Measurements from ENCODE around the gene GADD45B. TPM values are rescaled to one million over a fixed set of nuclear protein-coding genes. Genes with fewer than 3 reads are reported as not detected.
"Not testable (repeated sequence)": the region's sequence is repeated elsewhere in the genome, so short reads cannot be mapped to it uniquely, and the experiment has no call there.

Gene GADD45B
- total RNA-seq, 1 donor from 2014 or later = 4.7 TPM

DNA sequence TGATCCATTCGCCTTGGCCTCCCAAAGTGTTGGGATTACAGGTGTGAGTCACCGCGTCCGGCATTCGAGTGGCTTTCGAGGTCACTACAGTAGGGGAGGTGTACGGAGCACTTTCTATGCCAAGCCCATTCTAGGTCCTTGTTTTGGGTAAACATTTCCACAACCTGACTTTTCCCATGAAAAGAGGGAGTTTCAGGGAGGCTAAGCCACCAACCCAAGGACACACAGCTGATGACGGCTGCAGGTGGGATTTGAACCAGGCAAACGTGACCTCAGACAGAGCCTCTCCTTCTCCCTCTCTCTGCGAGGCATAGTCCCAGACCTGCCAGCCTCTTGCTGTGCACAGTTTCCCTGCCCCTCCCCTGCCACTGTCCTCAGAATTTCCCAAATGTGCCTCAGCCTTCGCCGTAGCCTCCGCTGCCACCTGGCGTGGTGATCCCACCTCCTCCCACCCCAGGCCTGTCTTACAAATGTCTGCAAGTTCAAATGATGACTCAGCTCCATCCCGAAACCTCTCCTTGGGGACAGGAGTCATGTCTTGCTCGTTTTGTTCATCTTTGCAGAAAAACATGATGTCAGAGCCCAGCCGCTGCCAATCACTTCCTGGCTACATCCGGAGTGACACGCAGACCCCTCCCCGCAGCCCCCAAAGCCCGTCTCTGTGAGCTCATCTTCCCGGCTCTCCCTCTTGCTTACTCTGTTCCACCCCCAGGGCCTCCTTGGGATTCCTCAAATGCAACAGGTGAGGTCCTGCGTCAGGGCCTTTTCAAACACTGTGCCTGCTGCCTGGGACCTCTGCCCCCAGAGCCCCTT is 6.6 kb upstream of the GADD45B start:
- DNase-seq = no peak

DNA sequence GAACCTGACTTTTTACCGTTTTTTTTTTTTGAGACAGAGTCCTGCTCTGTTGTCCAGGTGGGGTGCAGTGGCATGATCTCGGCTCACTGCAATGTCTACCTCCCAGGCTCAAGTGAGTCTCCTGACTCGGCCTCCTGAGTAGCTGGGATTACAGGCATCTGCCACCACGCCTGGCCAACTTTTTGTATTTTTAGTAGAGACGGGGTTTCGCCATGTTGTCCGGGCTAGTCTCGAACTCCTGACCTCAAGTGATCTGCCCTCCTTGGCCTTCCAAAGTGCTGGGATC is 6.1 kb upstream of the GADD45B start:
- not testable (repeated sequence) for DNase-seq

DNA sequence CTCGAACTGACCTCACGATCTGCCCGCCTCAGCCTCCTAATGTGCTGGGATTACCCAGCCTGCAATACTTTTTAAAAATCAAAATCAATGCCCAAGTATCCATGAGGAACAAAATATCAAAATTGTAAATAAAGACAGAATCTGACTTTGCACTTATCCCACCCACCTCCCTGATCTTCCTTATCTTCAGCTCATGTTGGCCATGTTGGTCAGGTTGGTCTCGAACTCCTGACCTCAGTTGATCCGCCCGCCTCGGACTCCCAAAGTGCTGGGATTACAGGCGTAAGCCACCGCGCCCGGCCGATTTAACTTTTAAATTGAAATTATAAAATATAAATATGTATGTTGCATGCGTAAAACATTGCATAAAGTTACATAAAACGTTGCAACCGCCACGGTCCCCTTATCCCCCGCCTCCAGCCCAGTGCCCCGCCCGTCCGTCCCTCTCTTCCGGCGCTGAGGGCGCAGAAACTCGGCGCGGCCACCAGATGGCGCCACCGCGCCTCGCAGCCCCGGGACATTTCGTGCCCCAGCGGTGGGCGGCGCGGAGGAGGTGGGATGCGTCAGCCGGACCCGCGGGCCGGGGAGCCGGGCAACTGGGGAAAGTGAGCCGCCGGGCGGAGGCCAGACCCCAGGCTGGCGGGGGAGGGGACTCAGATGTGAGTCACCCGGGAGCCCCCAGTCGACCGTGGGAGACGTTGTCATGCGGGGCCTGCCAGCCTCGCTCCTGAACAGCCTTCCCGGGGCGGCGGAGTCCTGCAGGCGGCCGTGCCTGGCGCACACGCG is 1.5 kb upstream of the GADD45B start:
- DNase-seq = peak; percentile 77

DNA sequence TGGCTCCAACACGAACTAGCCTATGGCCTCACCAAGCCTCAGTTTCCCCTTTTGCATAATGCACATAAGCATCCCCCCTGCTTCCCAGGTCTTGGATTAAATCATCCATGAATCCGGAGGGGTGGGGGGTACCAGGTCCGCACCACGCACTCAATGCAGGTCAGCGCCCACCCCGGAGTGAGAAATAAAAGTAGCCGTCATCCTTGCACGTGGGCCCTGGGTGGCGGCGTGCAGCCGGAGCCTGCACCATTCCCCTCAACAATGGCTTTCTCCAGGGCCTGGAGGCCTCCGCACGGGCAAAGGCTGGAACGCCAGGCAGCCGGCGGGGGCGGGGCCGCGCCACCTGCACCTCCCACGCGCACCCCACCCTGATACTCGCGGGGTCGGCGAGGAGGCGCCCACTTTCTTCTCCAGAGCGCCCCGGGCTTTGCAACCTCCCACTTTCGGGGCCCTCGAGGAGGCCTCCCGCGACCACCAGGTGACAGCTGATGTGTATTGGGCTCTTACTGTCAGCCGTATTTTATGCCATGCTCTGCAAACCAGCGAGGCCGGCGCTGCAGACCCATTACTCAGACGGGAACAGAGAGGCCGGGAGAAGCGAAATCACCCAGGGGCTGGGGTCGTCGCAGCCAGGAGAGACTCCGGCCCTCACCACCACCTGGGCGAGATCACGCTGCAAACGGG is 767 bp upstream of the GADD45B start:
- DNase-seq = peak; percentile 53

DNA sequence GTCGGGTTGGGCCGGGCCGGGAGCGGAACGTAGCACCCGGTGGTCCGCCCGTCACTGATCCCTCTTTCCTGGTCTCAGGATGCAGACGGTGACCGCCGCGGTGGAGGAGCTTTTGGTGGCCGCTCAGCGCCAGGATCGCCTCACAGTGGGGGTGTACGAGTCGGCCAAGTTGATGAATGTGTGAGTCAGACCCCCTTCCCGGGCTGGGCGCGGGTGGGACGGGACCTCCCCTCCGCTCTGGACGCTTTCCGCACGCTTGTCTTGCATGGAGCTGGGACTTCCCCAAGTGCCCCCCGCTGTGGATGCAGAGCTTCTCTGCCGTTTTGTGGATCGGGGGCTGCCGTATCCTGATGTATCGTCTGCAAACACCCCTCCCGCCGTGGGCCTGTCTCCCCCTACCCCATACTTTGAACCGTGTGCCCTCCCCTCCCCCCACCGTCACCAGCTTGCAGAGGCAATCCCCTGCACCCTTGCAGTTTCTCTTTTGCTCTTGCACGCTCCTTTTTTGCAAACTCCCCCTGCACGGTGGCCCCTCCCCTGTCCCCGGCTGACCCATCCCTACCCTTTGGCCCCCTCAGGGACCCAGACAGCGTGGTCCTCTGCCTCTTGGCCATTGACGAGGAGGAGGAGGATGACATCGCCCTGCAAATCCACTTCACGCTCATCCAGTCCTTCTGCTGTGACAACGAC is 669 bp downstream of the GADD45B start:
- peak; percentile 46 for DNase-seq

DNA sequence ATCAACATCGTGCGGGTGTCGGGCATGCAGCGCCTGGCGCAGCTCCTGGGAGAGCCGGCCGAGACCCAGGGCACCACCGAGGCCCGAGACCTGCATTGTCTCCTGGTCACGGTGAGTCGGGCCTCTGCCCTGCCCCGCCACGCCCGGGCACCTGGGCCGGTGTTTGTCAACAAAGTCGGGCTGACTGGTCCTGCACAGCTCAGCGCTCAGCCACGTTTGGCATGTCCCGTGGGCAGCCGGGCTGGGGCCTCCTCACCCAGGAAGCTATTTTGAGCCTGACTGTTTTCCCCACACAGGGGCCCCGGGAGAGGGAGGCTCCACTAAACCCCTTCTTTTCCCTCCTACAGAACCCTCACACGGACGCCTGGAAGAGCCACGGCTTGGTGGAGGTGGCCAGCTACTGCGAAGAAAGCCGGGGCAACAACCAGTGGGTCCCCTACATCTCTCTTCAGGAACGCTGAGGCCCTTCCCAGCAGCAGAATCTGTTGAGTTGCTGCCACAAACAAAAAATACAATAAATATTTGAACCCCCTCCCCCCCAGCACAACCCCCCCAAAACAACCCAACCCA is 1.3 kb downstream of the GADD45B start:
- no peak for DNase-seq

DNA sequence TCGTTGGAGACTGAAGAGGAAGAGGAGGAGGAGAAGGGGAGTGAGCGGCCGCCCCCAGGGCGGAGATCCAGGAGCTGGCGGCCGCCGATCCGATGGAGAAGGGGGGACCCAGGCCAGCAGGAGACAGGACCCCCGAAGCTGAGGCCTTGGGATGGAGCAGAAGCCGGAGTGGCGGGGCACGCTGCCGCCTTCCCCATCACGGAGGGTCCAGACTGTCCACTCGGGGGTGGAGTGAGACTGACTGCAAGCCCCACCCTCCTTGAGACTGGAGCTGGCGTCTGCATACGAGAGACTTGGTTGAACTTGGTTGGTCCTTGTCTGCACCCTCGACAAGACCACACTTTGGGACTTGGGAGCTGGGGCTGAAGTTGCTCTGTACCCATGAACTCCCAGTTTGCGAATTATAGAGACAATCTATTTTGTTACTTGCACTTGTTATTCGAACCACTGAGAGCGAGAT is 1.8 kb downstream of the GADD45B start:
- DNase-seq = no peak

DNA sequence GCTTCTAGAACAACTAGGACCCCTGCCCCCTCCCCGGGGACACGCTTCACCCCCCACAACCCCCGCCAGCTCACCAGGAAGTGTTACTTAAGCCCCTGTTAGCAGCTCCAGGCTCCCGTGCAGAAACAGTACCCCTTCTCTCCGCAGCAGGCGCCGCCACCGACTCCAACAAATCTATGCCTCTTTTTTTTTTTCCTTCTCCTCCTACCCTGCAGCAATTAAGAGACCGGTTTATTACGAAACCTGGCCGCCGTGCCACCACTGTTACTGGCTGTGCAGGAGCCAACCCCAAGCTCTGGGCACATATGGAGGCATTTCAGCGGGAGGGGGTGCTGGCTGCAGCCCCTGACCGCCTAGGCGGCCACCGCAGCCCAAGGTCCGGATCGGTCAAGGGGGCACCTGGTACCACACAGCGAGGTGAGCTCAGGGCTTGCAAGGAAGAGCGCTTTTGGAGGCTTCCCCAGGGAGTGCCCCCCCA is 2.4 kb downstream of the GADD45B start:
- DNase-seq = no peak

DNA sequence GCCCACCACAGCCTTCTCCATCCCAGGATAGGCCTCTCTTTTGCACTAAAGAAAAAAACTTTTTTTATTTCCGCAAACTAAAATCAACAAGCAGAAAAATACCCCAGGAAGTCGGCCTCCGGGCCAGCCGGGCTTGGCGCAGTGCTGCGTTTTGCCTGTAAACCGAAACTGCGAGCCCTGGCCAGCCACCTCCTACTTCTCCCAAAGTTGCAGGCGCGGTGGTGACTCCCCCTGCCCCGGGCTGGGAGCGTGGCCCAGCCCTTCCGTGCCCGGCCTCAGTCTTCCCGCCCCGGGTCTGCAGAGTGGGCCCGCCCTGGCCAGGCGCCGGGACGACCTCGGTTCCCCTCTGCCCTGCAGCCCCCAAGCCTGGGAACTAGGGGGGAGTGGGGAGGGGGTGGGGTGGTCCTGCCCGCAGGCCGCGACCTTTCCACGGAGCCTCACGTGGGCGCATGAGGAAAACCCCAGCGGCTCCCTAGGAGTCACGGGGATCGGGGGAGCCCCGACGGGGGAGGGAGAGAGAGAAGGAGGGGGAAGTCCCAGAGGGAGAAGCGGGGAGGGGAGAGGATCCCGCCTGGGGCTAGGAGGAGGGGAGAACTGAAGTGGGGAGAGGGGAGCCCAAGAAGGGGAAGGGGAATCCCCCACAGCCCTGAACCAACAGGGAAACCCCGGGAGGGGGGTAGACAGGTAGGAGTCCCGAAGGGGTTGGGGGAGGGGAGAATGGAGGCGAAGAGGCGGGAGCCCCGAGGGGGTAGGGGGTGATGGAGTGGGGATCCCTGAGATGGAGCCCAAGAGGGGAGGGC is 3.0 kb downstream of the GADD45B start:
- DNase-seq = no peak

DNA sequence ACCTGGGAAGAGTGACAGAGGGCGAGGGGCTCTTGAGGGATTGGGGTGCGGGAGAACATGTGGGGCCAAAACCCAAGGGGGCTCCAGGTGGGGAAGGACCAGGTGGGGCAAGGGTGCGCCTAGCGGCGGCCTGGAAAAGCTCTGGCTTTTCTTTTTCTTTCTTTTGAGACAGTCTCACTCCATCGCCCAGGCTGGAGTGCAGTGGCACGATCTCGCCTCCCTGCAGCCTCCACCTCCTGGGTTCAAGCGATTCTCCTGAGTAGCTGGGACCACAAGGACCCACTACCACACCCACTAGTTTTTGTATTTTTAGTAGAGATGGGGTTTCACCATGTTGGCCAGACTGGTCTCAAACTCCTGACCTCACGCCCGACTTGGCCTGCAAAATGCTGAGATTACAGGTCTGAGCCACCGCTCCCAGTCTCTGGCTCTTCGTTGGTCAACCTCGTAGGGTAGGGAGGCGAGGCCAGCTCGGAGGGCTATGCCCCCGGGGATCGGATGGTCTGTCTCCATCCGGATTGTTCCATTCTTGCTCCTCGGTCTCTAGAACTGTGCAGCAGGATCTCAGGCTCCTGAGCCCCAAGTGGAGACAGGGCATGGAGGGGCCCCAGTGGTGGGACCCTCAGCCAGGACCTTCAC is 3.7 kb downstream of the GADD45B start:
- no peak for DNase-seq

DNA sequence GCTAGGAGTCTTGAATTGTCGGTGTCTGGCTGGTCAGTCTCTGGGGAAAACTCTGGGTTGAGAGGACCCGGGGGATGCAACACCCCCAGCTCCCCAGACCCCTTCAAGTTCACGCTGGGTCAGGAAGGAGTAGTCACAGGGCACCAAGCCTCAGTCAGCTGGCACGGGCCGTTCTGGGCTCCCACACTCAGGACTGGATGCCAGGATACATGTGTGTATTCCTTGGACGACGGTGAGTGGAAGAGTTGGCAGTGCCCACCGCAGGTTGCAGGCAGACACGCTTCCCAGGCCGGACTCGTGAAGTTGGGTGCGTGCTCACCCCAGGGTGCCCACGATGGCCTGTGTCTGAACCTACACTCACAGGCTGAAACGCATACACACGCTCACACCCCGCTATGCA is 5.5 kb downstream of the GADD45B start:
- no peak for DNase-seq

DNA sequence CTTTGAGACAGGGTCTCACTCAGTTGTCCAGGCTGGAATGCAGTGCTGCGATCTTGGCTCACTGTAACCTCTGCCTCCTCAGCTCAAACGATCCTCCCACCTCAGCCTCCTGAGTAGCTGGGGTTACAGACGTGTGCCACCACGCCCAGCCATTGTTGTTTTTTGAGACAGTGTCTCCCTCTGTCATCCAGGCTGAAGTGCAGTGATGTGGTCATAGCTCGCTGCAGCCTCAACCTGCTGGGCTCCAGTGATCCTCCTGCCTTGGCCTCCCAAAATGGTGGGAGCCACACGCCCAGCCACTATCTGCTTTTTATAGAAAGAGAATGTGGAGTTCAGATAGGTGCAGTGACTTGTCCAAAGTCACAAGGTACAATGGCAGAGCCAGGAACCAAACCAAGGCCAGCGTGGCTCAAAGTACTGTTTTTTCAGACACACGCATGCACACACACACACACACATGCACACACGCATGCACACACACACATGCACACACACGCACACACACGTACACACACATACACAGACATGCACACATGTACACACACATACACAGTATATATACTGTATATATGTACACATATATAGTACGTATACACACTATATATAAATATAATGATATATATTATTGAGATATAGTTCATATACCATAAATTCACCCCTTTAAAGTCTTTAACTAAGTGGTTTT is 6.6 kb downstream of the GADD45B start:
- DNase-seq = no peak

DNA sequence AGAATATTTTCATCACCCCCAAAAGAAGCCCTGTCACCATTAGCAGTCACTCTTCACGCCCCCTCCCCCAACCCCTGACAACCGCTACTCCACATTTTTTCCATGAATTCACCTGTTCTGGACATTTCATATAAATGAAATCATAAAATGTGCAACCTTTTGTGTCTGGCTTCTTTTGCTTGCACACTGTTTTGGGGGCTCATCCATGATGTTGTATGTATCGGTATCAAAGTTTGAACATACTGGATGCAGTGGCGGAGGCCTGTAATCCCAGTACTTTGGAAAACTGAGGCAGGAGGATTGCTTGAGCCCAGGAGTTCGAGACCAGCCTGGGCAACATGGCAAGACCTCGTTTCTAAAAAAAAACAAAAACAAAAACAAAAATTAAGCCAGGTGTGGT is 7.2 kb downstream of the GADD45B start:
- DNase-seq = no peak

DNA sequence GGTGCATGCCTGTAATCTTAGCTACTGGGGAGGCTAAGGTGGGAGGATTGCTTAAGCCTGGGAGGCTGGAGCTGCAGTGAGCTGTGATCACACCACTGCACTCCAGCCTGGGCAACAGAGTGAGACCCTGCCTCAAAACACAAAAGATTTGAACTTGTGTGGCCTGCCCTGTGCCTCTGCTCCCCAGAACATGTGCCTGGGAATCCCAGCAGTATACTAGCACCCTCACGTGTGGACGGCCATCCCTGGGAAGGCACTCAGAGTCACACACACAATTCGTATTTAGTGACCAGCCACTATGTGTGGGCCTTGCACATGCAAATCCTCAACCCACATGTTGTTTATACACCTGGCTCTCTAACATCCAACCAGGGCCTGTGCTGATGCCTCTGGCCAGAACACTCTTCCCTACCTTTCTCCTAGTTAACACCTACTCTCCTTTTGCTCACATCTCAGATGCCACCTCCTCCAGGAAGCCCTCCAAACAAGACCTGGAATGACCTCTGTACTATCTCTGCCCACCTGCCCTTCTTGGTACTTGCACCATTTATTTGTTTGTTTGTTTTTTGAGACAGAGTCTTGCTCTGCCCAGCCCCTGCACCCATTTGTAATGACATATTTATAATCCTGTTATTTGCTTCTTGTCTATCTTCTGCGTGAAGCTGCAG is 7.7 kb downstream of the GADD45B start:
- DNase-seq = no peak

DNA sequence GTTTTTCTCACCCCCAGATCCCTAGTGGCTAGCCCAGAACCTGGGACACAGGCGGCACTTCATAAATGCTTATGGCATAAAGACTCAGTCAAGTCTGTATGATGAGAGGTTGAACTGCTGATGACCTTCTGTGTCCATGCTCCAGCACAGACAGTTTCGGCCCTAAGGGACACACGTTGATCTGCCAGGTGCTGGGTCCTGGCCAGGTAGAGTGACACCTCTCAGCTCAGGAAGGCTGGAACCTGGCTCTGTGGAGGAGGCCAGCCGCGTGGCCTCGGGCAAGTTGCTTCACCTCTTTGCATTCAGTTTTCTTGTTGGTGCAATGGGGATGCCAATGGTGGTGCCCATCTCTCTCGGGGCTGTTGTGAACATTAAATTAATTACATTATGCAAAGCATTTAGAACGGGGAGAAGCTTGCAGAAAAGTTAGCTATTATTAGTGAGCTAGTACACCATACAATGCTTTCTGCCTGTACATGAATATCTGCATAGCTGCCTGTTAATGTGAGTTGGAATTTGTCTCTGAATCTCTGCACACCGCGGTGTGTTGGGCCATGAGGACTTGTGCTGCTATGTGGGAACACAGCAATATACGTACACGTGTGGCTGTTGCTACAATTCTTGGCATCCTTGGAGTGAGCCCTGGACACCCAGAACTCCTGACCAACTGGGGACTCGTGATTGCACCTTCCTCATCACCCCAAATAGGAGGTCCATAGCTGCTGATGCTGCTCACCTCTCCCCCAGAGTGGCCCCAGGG is 8.4 kb downstream of the GADD45B start:
- DNase-seq = no peak

DNA sequence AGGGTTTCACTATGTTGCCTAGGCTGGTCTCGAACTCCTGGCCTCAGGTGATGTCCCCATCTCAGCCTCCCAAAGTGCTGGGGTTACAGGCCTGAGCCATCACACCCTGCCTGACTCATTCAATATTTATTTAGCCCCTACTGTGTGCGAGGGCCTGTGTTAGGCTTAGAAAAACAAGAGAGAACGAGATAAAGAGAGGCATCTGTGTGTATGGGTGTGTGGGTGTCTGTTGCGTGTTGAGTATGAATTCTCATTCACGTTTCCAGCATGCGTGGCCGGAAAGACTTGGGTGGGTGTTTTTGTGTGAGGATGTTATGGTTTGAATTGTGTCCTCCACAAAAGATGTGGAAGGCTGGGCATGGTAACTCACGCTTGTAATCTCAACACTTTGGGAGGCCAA is 9.5 kb downstream of the GADD45B start:
- DNase-seq = no peak

DNA sequence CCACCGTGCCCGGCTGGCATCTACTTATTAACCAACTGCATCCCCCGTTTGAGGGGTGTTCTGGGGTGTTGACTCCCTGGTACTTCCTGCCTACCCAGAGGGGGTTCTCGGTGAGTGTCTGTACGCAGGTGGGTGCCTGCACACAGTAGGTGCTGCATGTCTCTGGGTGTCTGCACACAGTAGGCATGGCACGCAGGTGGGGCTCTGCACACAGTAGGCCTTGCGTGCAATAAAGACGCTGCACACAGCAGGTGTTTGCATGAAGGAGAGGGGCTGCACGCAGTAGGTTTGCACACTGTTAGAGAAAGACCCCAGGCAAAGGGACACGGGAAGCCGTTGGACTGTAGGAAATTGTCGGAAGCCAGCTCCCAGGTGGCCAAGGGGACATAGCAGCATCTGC is 11.2 kb downstream of the GADD45B start:
- no peak for DNase-seq

DNA sequence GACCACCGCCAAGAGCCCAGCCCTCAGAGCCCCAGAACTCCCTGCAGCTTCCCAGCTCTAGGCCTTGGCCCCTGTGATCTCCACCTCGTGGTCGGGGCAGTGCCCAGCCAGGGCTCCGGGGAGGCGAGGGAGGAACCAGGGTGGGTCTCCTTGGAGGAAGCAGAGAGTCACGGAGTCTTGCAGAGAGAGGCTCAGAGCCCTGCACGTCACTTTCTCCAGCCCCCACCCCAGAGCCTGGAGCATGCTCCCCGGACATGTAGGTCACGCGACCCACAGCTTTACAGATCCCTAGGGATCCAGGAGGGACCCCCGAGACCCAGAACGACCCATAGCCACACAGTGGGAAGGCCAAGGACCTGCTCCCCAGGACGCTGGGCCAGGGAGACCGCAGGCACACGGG is 11.9 kb downstream of the GADD45B start:
- DNase-seq = no peak

DNA sequence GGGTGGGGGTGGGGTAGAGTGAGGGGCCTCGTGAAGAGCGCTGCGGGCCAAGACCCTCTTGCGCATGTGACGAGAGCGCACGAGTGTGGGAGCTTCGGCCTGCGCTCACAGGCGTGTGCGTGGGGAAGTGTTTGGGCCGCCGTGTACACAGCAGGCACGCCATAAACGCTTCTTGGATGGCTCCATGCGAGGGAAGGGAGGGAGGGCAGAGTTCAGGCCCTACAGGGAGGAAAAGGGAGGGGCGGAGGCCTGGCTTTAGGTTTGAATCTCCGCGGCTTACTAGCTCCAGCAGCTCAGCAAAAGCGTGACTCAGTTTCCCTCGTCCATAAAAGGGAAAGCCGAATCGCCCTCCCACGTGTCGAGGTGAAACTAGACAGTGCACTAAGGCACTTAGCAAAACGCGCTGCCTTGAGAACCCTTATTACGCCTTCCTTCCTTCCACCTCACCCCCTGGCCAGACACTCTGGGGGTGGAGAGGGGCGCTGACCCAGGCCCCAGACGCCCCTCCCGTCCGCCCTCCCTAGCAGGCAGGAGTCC is 12.5 kb downstream of the GADD45B start:
- no peak for DNase-seq

Data from occipital lobe (tissue), 2 donors.